DND-41 (cell line): ENCODE results near the gene FBXL14.

Source experiments
- EZH2 ChIP-seq: IDR thresholded peaks from 3 replicates; pipeline ENCODE4 v1.6.1; 2012; ENCODE audit warnings: borderline replicate concordance, low read depth, mild to moderate bottlenecking, moderate library complexity, low read length, inconsistent platforms; ENCODE audit not compliant: severe bottlenecking
- TF ChIP-seq, protein P1 (sequence below): IDR thresholded peaks from 2 replicates; pipeline ENCODE4 v1.5.1; 2012; ENCODE audit warnings: borderline replicate concordance, low read length, moderate library complexity, mild to moderate bottlenecking; ENCODE audit not compliant: poor library complexity, severe bottlenecking; ENCODE audit errors: extremely low read depth

DNA sequence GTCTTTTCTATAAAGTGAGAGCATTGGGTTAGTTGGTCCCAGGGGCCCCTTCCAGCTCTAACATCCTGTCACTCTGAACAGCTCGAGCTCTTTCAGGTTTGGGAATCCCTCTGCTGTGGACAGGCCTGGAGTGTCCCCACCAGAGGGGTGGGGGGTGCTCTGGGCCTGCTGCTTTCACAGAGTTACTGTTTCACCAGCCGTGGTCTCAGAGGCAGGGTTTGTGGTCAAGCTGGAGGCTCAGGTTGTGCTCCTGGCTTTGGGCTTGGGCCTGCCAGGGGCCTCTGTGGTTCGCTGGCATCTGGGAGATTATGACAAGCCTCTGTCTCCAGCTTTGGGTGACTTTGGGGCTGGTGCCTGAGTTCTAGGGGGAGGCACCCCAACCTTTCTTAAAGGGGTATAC is 59.6 kb downstream of the FBXL14 start:
- TF ChIP-seq, protein P1, sequence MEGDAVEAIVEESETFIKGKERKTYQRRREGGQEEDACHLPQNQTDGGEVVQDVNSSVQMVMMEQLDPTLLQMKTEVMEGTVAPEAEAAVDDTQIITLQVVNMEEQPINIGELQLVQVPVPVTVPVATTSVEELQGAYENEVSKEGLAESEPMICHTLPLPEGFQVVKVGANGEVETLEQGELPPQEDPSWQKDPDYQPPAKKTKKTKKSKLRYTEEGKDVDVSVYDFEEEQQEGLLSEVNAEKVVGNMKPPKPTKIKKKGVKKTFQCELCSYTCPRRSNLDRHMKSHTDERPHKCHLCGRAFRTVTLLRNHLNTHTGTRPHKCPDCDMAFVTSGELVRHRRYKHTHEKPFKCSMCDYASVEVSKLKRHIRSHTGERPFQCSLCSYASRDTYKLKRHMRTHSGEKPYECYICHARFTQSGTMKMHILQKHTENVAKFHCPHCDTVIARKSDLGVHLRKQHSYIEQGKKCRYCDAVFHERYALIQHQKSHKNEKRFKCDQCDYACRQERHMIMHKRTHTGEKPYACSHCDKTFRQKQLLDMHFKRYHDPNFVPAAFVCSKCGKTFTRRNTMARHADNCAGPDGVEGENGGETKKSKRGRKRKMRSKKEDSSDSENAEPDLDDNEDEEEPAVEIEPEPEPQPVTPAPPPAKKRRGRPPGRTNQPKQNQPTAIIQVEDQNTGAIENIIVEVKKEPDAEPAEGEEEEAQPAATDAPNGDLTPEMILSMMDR = no peak
- TF ChIP-seq EZH2 = no peak
